GM12878 (cell line): ENCODE data around the gene PCBD2.
"Not testable (repeated sequence)": the region's sequence is repeated elsewhere in the genome, so short reads cannot be mapped to it uniquely, and the experiment has no call there.

ENCODE experiments used
- CHD2 ChIP-seq: IDR thresholded peaks from 2 replicates; pipeline ENCODE4 v1.6.1; 2011; ENCODE audit warnings: low read depth, low read length, improper control_type of control experiment, borderline replicate concordance
- GABPA ChIP-seq: IDR thresholded peaks from 2 replicates; pipeline ENCODE4 v1.6.1; 2014; ENCODE audit warnings: antibody characterized with exemption, low read depth, mild to moderate bottlenecking, inconsistent platforms
- MXI1 ChIP-seq: fragments of 150-350 bp; IDR thresholded peaks from 2 replicates; pipeline ENCODE4 v1.6.1; 2011; ENCODE audit warnings: low read depth, mild to moderate bottlenecking, inconsistent platforms, low read length, improper control_type of control experiment
- NKRF ChIP-seq: fragments of 450-650 bp; conservative IDR thresholded peaks from 2 replicates; pipeline ENCODE4 v1.6.1; 2017; ENCODE audit warnings: mild to moderate bottlenecking, moderate library complexity
- NRF1 ChIP-seq: conservative IDR thresholded peaks from 2 replicates; pipeline ENCODE4 v1.6.1; 2011; ENCODE audit warnings: mild to moderate bottlenecking, low read depth, low read length, improper control_type of control experiment
- RCOR1 ChIP-seq: conservative IDR thresholded peaks from 2 replicates; pipeline ENCODE4 v1.6.1; 2012; ENCODE audit warnings: low read depth, low read length, improper control_type of control experiment
- SPI1 ChIP-seq: IDR thresholded peaks from 2 replicates; pipeline ENCODE4 v1.6.1; 2011; ENCODE audit warnings: low read depth, mild to moderate bottlenecking, low read length, moderate library complexity, borderline replicate concordance; ENCODE audit not compliant: insufficient read depth
- STAT3 ChIP-seq: IDR thresholded peaks from 2 replicates; pipeline ENCODE4 v1.6.1; 2011; ENCODE audit warnings: low read depth, low read length, improper control_type of control experiment
- TAF1 ChIP-seq: IDR thresholded peaks from 2 replicates; pipeline ENCODE4 v1.6.1; 2011; ENCODE audit warnings: mild to moderate bottlenecking, low read depth, low read length, borderline replicate concordance
- USF1 ChIP-seq: IDR thresholded peaks from 2 replicates; pipeline ENCODE4 v1.6.1; 2011; ENCODE audit warnings: borderline replicate concordance, low read depth, mild to moderate bottlenecking, moderate library complexity, mixed read lengths, low read length; ENCODE audit not compliant: insufficient read depth; ENCODE audit errors: extremely low read length
- TF ChIP-seq, protein P1 (sequence below): IDR thresholded peaks from 2 replicates; pipeline ENCODE4 v1.6.1; 2012; ENCODE audit warnings: mild to moderate bottlenecking, low read depth, low read length

GRCh38 chr5:134910752-134911151, 5.8 kb downstream of the PCBD2 start:
- TF ChIP-seq, protein P1, sequence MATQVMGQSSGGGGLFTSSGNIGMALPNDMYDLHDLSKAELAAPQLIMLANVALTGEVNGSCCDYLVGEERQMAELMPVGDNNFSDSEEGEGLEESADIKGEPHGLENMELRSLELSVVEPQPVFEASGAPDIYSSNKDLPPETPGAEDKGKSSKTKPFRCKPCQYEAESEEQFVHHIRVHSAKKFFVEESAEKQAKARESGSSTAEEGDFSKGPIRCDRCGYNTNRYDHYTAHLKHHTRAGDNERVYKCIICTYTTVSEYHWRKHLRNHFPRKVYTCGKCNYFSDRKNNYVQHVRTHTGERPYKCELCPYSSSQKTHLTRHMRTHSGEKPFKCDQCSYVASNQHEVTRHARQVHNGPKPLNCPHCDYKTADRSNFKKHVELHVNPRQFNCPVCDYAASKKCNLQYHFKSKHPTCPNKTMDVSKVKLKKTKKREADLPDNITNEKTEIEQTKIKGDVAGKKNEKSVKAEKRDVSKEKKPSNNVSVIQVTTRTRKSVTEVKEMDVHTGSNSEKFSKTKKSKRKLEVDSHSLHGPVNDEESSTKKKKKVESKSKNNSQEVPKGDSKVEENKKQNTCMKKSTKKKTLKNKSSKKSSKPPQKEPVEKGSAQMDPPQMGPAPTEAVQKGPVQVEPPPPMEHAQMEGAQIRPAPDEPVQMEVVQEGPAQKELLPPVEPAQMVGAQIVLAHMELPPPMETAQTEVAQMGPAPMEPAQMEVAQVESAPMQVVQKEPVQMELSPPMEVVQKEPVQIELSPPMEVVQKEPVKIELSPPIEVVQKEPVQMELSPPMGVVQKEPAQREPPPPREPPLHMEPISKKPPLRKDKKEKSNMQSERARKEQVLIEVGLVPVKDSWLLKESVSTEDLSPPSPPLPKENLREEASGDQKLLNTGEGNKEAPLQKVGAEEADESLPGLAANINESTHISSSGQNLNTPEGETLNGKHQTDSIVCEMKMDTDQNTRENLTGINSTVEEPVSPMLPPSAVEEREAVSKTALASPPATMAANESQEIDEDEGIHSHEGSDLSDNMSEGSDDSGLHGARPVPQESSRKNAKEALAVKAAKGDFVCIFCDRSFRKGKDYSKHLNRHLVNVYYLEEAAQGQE = not testable (repeated sequence)
- TF ChIP-seq STAT3, USF1, MXI1, GABPA, TAF1, NRF1, NKRF, RCOR1, CHD2, SPI1: not testable (repeated sequence)
